Tibial nerve (tissue), 4 donors: ENCODE measurements around the gene UBE2J2.

Source experiments
- CTCF ChIP-seq, 5 experiments: fragments of 200-600 bp in 3 of 5; fragments of 450-650 bp in 2 of 5; sonication (generic) in 3 of 5; IDR thresholded peaks; one replicate each; pipeline ENCODE4 v1.5.1; 2016 to 2019; ENCODE audit warnings: antibody characterized with exemption in 5 of 5, mild to moderate bottlenecking in 3 of 5, moderate library complexity in 2 of 5
- EP300 ChIP-seq, 2 donors: sonication (generic); formaldehyde crosslinking; IDR thresholded peaks; one replicate each; pipeline ENCODE4 v1.6.1; 2017; ENCODE audit warnings: antibody characterized with exemption in 2 of 2, mild to moderate bottlenecking in 1 of 2
- POLR2A ChIP-seq, 2 donors: fragments of 450-650 bp; IDR thresholded peaks; one replicate each; pipeline ENCODE4 v1.6.1; 2017; ENCODE audit warnings: antibody characterized with exemption in 2 of 2, mild to moderate bottlenecking in 2 of 2, moderate library complexity in 2 of 2

- no peak for TF ChIP-seq CTCF (IDR thresholded peaks at IDR 0.05)
- TF ChIP-seq POLR2A (IDR thresholded peaks at IDR 0.05), result no peak
- no peak for TF ChIP-seq EP300 (IDR thresholded peaks at IDR 0.05)
Measured at GRCh38 chr1:1317420-1317819, 43.8 kb upstream of the UBE2J2 start.
